GM18520 (cell line): ENCODE data around the gene TTC21B.

Experiments used
- ATAC-seq: cut with Tn5 transposase; IDR thresholded peaks from one replicate; pipeline ENCODE4 v1.9.1; 2021; ENCODE audit not compliant: unreplicated experiment

TTC21B gene

DNA sequence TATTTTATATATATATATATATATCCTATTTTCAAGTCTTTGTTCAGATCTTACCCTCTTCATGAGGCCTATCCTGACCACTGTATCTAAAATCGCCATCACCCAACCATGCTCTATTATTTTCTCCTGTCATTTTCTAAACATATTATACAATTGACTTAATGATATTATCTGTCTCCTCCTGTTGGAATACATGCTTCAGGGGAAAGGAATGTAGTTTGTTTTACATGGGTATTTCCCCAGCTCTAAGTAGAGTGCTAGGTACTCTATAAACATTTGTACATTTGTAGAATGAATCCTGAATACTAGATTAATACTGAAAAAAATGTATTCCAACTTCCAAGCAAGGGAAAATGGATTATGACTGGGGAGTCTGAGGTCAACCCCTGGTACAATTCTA lies 26.2 kb downstream of the TTC21B start:
- no peak for ATAC-seq

GRCh38 chr2:165924946-165925345 lies 28.6 kb downstream of the TTC21B start:
- no peak for ATAC-seq

DNA sequence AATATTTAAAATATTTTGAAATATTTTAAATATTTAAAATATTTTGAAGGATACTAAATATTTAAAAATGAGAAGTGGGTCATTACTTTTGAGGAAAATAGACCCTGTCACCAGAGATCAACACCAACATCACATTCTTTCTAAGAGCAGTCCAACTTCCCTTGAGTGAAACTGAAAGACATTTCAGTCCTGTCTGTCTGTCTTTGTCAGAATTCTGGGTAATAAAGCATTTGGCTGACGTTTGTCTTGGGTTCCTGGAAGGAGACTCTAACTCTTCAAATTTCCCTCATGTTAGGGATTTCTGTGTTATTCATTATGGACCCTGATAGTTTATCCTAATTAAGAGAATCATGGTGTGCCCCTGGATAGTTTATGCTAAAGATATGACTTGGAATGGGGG lies 32.8 kb downstream of the TTC21B start:
- ATAC-seq, result no peak

- no peak for ATAC-seq
Measured at GRCh38 chr2:165913636-165914035, 39.9 kb downstream of the TTC21B start.

- no peak for ATAC-seq
Measured at GRCh38 chr2:165911981-165912380, 41.6 kb downstream of the TTC21B start.

DNA sequence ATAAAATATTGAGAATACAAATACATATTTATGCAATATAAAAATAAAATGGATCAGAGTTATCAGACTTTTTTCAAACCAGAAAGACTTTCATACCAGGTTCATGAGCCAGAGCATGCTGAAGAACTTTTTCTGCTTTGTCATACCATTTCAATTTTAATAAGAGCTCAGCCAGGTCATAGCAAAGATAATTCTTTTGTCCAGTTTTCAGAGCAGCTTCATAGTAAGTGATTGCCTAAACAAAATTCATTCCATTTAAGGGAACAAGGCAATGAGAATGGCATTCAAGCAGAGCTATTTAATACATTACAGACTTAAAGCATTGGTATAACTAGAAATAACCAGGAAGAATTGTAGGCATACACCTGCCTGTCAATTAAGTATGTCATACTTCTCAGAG lies 42.3 kb downstream of the TTC21B start:
- no peak for ATAC-seq

GRCh38 chr2:165909466-165909865 lies 44.1 kb downstream of the TTC21B start:
- no peak for ATAC-seq

- no peak for ATAC-seq
Measured at GRCh38 chr2:165905854-165906253, 47.7 kb downstream of the TTC21B start.

DNA sequence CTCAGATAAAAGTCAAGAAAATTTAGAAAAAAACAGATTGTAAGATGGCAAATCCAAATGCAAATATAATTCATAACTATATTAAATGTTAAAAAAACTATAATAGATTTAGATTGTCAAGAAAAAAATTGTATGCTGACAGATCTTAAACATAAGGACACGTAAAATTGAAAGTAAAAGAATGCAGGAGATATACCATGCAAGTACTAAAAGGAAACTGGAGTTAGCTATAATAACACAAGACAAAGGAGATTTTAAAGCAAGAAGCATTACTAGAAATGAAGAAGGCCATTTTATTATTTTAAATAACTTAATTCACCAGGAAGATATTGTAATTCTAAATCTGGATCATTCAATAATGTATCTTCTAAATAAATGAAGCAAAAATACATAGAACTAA lies 48.3 kb downstream of the TTC21B start:
- ATAC-seq, result no peak

- no peak for ATAC-seq
Measured at GRCh38 chr2:165904432-165904831, 49.1 kb downstream of the TTC21B start.

DNA sequence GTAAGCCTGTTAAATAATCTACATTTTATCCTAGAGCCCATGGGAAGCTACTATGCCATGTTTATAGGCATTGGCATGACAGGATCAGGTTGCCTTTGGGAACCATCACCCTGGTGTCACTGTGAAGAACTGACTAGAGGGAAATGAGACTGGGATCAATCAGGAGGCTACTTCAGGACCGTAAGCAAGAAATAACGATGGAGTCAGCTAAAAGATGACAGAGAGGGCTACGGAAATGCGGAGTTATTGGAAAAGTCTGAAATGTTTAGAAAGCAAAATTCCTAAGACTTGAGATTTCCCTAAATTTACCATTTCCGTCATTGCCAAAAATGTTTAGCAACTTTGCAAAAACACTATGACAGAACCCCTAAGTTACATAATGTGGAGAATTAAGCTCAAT lies 50.2 kb downstream of the TTC21B start:
- ATAC-seq, result no peak

- no peak for ATAC-seq
Measured at GRCh38 chr2:165902934-165903333, 50.6 kb downstream of the TTC21B start.

- no peak for ATAC-seq
Measured at GRCh38 chr2:165901620-165902298, 51.8 kb downstream of the TTC21B start.

DNA sequence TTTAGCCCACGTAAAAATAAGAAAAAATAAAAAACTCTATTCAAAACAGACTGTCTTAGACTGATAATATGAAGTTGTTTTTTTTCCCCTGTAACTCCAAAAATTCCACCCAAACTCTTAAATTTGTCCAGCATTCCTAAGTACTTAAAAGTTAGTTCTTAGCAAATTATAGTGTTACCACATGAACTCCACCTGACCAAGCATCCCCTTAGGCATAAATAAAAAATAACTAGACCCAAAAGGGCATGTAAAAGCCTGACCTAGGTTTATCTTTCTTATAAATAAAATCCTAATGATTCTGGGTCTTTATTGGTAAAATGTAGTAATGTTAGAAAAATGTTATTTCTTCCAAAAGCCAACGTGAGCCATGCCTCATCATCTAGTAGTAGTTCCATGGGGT lies 54.3 kb downstream of the TTC21B start:
- ATAC-seq, result no peak

DNA sequence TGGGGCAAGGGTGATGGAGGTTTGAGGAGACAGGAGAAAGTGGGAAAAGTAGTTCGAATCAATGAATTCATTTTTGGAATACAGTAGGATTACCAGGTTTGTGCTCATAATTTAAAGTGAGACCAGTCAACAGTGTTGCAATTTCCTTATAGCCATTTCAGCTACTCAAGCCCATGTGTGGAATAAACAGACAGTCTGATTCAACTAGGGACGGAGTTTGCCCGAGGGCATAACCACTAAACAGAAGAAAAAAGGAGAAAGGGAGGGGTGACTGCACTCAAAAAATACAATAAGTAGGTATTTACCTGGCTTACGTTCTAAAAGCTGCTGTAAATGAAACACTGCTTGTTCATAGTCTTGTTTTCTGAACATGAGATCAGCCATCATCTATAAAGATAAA lies 55.2 kb downstream of the TTC21B start:
- ATAC-seq, result no peak

DNA sequence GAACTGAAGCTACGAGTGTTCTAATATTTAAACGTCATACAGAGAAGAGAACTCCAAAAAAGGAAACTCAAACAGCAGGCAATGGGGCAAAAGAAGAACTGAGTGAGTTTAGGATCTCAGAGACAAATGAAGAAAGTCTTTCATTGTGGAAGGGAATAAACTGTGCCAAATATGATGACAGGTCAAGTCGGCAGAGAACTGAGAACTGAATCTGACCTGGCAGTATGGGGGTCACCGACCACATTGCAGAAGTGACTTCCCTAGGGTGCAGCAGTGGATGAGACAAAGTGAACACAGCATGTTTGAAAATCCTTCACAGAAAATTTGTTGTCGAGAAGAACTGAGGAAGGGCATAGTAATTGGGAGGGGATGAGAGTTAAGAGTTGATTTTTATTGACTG lies 55.9 kb downstream of the TTC21B start:
- peak; percentile 33 for ATAC-seq

DNA sequence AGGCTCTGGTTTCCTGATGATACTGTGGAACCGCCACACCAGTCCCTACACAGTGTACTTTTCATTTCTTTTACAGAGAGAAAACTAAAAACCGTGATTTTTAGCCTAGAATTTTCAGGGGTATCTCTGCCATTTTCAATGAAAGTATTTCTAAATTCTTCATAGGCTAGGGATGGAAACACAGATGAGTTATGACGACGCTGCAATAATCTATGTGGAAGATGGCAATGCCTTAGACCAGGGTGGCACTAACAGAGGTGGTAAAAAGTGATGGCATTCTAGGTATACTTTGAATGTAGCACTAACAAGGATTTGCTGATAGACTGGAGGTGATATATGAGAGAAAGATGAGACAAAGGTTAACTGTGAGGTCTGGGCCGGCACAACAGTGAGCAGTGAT lies 56.5 kb downstream of the TTC21B start:
- no peak for ATAC-seq

DNA sequence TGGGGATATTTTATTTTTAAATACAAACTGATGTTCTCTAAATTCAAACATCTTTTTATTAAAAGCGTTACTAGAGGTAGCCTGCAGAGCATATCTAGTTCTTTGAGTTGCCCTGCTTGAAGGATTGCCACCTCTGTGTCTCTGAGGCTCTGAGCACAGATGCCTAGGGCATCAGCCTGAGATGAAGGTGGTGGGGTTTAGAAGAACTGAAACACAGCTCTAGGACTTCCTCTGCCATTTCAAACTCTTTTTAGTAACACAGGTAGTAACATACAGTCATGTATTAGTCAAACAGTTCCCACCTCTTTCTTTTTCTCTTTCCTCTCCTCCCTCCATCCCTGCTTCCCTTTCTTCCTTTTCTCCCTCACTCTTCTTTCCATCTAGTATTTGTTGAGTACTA lies 57.6 kb downstream of the TTC21B start:
- peak; percentile 100 for ATAC-seq

DNA sequence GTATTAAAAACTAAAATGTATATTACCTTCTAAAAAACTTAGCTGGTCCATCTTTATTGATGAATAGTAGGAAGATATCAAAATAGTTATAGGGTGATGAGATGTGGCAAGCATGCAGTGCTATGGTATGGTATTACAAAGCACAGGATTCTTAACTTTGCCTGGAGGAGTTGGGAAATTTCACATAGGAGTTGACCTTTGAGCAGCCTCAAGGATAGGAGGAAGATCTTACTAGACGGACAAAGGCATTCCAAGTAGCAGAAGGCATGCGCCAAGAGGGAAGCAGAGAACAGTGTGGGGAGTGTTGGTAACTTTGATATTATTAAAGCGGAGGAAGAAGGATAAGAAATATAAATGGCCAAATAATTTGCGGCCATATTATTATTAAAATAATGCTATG lies 60.0 kb downstream of the TTC21B start:
- ATAC-seq, result no peak

GRCh38 chr2:165892526-165892925 lies 61.0 kb downstream of the TTC21B start:
- ATAC-seq, result no peak

GRCh38 chr2:165891943-165892342 lies 61.6 kb downstream of the TTC21B start:
- ATAC-seq, result no peak

DNA sequence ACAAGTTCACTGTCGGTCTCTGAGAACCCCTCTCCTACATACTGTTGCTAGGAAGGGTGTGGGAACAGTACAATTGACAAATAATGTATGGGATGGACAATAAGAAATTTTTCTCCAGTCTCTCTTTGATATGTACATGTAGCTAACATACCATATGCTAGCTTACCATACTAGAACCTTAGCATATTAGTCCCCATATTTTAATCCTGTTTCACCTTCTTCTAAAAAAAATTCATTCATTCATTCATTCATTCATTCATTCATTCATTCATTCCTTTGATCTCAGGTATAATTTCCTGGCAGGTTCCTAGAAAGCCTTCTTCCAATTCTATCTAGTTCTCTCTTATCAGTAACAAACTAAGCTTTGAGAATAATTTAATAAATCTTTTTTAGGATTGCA lies 62.2 kb downstream of the TTC21B start:
- no peak for ATAC-seq

- ATAC-seq, result no peak
Measured at GRCh38 chr2:165889798-165890197, 63.8 kb downstream of the TTC21B start.
